Neural progenitor cell (in vitro differentiated cells): ENCODE measurements around the gene WDHD1. TPM values are rescaled to one million over a fixed set of nuclear protein-coding genes. Genes with fewer than 3 reads are reported as not detected.

Experiments used
- DNase-seq: peaks from one replicate; pipeline ENCODE4 v3.0.0-alpha.2; 2016; ENCODE audit warnings: low spot score
- H2AFZ ChIP-seq: fragments of 200-600 bp; sonication (generic); replicated peaks from 2 replicates; pipeline ENCODE4 v1.6.1; 2016; ENCODE audit warnings: antibody characterized with exemption
- H3F3A ChIP-seq: fragments of 200-600 bp; sonication (generic); 2 replicates; pipeline ENCODE4 v1.6.1; 2016; ENCODE audit warnings: antibody characterized with exemption, low read depth
- H3K27ac ChIP-seq: fragments of 200-600 bp; sonication (generic); 2 replicates; pipeline ENCODE4 v1.5.1; 2016; ENCODE audit warnings: mild to moderate bottlenecking
- H3K27me3 ChIP-seq: fragments of 200-600 bp; sonication (generic); 2 replicates; pipeline ENCODE4 v1.6.1; 2016; ENCODE audit warnings: mild to moderate bottlenecking, moderate library complexity
- H3K36me3 ChIP-seq: fragments of 200-600 bp; sonication (generic); 2 replicates; pipeline ENCODE4 v1.5.1; 2016
- H3K4me1 ChIP-seq: fragments of 200-600 bp; sonication (generic); 2 replicates; pipeline ENCODE4 v1.6.1; 2016; ENCODE audit warnings: mixed run types
- H3K4me2 ChIP-seq: fragments of 200-600 bp; sonication (generic); 2 replicates; pipeline ENCODE4 v1.6.1; 2016
- H3K4me3 ChIP-seq: fragments of 200-600 bp; sonication (generic); 2 replicates; pipeline ENCODE4 v1.5.1; 2016
- H3K79me2 ChIP-seq: fragments of 200-600 bp; sonication (generic); 2 replicates; pipeline ENCODE4 v1.6.1; 2016; ENCODE audit warnings: low read depth
- H3K9ac ChIP-seq: fragments of 200-600 bp; sonication (generic); 2 replicates; pipeline ENCODE4 v1.6.1; 2016
- H3K9me3 ChIP-seq: fragments of 200-600 bp; sonication (generic); 2 replicates; pipeline ENCODE4 v1.5.1; 2016; ENCODE audit warnings: low read depth
- H4K20me1 ChIP-seq: fragments of 200-600 bp; sonication (generic); 2 replicates; pipeline ENCODE4 v1.6.1; 2016; ENCODE audit warnings: low read depth
- H3K27ac Mint-ChIP-seq: 3 replicates; pipeline ENCODE4 v1.8.0; 2021; ENCODE audit warnings: mixed read lengths
- H3K27me3 Mint-ChIP-seq: 2 replicates; pipeline ENCODE4 v1.8.0; 2022; ENCODE audit warnings: low read depth, mild to moderate bottlenecking, inconsistent platforms, moderate library complexity, mixed read lengths; ENCODE audit not compliant: insufficient read depth
- H3K36me3 Mint-ChIP-seq: 3 replicates; pipeline ENCODE4 v1.8.0; 2021; ENCODE audit warnings: mixed read lengths
- H3K4me1 Mint-ChIP-seq: 3 replicates; pipeline ENCODE4 v1.8.0; 2021; ENCODE audit warnings: mixed read lengths
- H3K4me3 Mint-ChIP-seq: 3 replicates; pipeline ENCODE4 v1.8.0; 2021; ENCODE audit warnings: mild to moderate bottlenecking, moderate library complexity, mixed read lengths
- H3K9me3 Mint-ChIP-seq: 3 replicates; pipeline ENCODE4 v1.8.0; 2020; ENCODE audit warnings: mixed read lengths
- EZH2 ChIP-seq: fragments of 200-600 bp; sonication (generic); IDR thresholded peaks from 2 replicates; pipeline ENCODE4 v1.6.1; 2017; ENCODE audit warnings: antibody characterized with exemption, mild to moderate bottlenecking, moderate library complexity
- EZH2phosphoT487 ChIP-seq: fragments of 200-600 bp; sonication (generic); IDR thresholded peaks from 2 replicates; pipeline ENCODE4 v1.6.1; 2017; ENCODE audit warnings: antibody characterized with exemption
- total RNA-seq: library from RNA; depleted of rRNA; stranded (reverse); fragments of >200 nt; gene quantifications from 2 replicates; pipeline ENCODE4 v1.2.3, GENCODE V29; 2015; ENCODE audit warnings: low replicate concordance
- TF ChIP-seq, protein P1 (sequence below): fragments of 200-600 bp; sonication (generic); IDR thresholded peaks from 2 replicates; pipeline ENCODE4 v1.5.1; 2017; ENCODE audit warnings: antibody characterized with exemption, mild to moderate bottlenecking

Gene WDHD1
- total RNA-seq, 1 donor from 2014 or later: 82.0 TPM

DNA sequence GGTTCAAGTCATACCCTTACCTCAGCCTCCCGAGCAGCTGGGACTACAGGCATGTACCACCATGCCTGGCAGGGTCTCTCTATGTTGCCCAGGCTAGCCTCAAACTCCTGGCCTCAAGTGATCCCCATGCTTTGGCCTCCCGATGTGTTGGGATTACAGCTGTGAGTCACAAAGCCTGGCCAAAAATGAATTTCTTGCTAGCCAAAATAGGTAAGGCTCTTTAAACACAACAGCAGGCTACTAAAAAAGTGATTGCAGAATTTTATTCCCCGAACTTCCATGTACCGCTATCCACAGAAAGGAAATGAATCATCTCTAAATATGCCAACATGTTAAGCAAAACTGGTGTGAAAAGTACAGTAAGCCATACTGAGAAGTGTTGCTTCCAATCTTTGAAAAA is 50.6 kb downstream of the WDHD1 start:
- H3K4me2 ChIP-seq: no peak overlapping the region
- Mint-ChIP-seq H3K36me3 (peaks cover 18% of the 10 kb centered on the region), H3K27me3 (no peaks in the 10 kb centered on the region)

DNA sequence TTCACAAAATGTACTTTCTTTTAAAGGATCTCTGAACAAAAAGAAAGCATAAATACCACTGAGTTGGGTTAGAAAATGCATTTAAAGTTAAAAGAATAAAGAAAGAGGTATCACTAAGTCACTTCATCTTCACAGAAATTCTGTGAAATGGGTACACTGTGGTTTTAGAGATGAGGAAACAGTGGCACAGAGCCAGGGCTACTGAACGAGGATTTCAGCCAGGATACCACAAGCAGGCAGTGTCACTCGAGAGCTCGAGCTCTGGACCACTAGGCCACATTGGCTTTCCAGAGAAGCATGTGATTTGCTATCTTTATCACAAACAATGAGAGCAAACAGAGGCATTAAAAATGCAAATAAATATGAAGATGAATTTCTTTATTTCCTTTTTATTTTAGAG is 51.0 kb downstream of the WDHD1 start:
- Mint-ChIP-seq H3K9me3 (no peaks in the 10 kb centered on the region), H3K27ac (no peak overlapping the region), H3K36me3 (peaks cover 21% of the 10 kb centered on the region), H3K4me1 (no peaks in the 10 kb centered on the region), H3K4me3 (no peak overlapping the region), H3K27me3 (no peaks in the 10 kb centered on the region)
- no peak overlapping the region for H3K4me2 ChIP-seq
- H3K4me1 ChIP-seq: no peaks in the 10 kb centered on the region
- H3K27ac ChIP-seq: no peak overlapping the region
- H3K36me3 ChIP-seq: peaks cover 9% of the 10 kb centered on the region
- H3K79me2 ChIP-seq: peaks cover 4% of the 10 kb centered on the region
- TF ChIP-seq, protein P1, sequence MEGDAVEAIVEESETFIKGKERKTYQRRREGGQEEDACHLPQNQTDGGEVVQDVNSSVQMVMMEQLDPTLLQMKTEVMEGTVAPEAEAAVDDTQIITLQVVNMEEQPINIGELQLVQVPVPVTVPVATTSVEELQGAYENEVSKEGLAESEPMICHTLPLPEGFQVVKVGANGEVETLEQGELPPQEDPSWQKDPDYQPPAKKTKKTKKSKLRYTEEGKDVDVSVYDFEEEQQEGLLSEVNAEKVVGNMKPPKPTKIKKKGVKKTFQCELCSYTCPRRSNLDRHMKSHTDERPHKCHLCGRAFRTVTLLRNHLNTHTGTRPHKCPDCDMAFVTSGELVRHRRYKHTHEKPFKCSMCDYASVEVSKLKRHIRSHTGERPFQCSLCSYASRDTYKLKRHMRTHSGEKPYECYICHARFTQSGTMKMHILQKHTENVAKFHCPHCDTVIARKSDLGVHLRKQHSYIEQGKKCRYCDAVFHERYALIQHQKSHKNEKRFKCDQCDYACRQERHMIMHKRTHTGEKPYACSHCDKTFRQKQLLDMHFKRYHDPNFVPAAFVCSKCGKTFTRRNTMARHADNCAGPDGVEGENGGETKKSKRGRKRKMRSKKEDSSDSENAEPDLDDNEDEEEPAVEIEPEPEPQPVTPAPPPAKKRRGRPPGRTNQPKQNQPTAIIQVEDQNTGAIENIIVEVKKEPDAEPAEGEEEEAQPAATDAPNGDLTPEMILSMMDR: no peak
- no peak for TF ChIP-seq EZH2phosphoT487
- no peak for TF ChIP-seq EZH2
- no peaks in the 10 kb centered on the region for H3F3A ChIP-seq
- H3K27me3 ChIP-seq: no peaks in the 10 kb centered on the region
- DNase-seq: no peak
- no peak overlapping the region for H2AFZ ChIP-seq
- no peak overlapping the region for H3K4me3 ChIP-seq
- no peak overlapping the region for H3K9ac ChIP-seq
- no peaks in the 10 kb centered on the region for H4K20me1 ChIP-seq
- no peaks in the 10 kb centered on the region for H3K9me3 ChIP-seq

More for the DNA sequence above, 50.6 kb downstream of the WDHD1 start:
- Histone ChIP-seq H3K9me3 (no peaks in the 10 kb centered on the region), H2AFZ (no peak overlapping the region), H3K79me2 (peaks cover 3% of the 10 kb centered on the region), H3F3A (no peaks in the 10 kb centered on the region), H3K27ac (no peak overlapping the region), H3K27me3 (no peaks in the 10 kb centered on the region), H4K20me1 (no peaks in the 10 kb centered on the region), H3K9ac (no peak overlapping the region), H3K4me1 (no peaks in the 10 kb centered on the region), H3K4me3 (no peak overlapping the region), H3K36me3 (peaks cover 9% of the 10 kb centered on the region)
- Mint-ChIP-seq H3K4me3 (no peak overlapping the region), H3K27ac (no peak overlapping the region), H3K4me1 (no peaks in the 10 kb centered on the region), H3K9me3 (no peaks in the 10 kb centered on the region)
- no peak for DNase-seq
- TF ChIP-seq, protein P1: no peak
- TF ChIP-seq EZH2phosphoT487 (no peak), EZH2 (no peak)

DNA sequence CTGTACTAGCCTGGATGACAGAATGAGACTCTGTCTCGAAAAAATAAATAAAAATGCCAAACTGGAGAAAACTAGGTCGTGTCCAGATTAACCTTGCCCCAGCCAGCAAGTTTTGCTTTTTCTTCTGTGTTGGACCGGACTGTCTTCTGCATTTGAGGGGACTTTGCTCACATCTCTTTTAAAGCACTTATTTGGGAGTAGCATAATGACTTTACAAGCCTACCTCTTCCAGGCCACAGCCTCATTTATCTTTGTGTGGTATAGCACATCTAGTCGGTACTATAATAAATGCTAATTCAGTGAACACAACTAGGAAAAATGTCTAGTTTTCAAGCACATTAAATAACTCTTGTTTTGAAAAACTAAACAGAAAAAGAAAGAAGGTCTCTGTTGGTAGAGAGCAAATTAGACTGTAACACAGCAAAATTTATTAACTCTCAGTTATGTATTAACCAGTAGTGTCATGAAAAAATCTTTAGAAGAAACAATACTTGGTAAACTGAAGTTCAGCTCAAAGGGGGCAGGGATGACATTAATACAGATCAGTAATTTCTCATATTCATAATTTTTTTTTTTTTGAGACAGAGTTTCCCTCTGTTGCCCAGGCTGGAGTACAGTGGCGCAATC is 52.0 kb downstream of the WDHD1 start:
- Histone ChIP-seq H3K27ac (no peak overlapping the region), H4K20me1 (no peaks in the 10 kb centered on the region), H3K9me3 (no peaks in the 10 kb centered on the region), H3K4me1 (no peaks in the 10 kb centered on the region), H3K9ac (no peak overlapping the region), H3K27me3 (no peaks in the 10 kb centered on the region), H3K79me2 (peaks cover 12% of the 10 kb centered on the region), H3K4me3 (no peak overlapping the region), H3K36me3 (peaks cover 9% of the 10 kb centered on the region), H3F3A (no peaks in the 10 kb centered on the region), H2AFZ (no peak overlapping the region), H3K4me2 (no peak overlapping the region)
- H3K4me1 Mint-ChIP-seq: no peaks in the 10 kb centered on the region
- no peak for DNase-seq
- no peaks in the 10 kb centered on the region for H3K9me3 Mint-ChIP-seq
- no peak overlapping the region for H3K4me3 Mint-ChIP-seq
- no peak overlapping the region for H3K27ac Mint-ChIP-seq
- TF ChIP-seq, protein P1: no peak
- TF ChIP-seq EZH2 (no peak), EZH2phosphoT487 (no peak)
- no peaks in the 10 kb centered on the region for H3K27me3 Mint-ChIP-seq
- peaks cover 24% of the 10 kb centered on the region for H3K36me3 Mint-ChIP-seq
